ENCODE measurements around the gene BLTP3A. TPM values are rescaled to one million over a fixed set of nuclear protein-coding genes. Genes with fewer than 3 reads are reported as not detected.
"Not testable (repeated sequence)": the region's sequence is repeated elsewhere in the genome, so short reads cannot be mapped to it uniquely, and the experiment has no call there.

BLTP3A gene, protein sequence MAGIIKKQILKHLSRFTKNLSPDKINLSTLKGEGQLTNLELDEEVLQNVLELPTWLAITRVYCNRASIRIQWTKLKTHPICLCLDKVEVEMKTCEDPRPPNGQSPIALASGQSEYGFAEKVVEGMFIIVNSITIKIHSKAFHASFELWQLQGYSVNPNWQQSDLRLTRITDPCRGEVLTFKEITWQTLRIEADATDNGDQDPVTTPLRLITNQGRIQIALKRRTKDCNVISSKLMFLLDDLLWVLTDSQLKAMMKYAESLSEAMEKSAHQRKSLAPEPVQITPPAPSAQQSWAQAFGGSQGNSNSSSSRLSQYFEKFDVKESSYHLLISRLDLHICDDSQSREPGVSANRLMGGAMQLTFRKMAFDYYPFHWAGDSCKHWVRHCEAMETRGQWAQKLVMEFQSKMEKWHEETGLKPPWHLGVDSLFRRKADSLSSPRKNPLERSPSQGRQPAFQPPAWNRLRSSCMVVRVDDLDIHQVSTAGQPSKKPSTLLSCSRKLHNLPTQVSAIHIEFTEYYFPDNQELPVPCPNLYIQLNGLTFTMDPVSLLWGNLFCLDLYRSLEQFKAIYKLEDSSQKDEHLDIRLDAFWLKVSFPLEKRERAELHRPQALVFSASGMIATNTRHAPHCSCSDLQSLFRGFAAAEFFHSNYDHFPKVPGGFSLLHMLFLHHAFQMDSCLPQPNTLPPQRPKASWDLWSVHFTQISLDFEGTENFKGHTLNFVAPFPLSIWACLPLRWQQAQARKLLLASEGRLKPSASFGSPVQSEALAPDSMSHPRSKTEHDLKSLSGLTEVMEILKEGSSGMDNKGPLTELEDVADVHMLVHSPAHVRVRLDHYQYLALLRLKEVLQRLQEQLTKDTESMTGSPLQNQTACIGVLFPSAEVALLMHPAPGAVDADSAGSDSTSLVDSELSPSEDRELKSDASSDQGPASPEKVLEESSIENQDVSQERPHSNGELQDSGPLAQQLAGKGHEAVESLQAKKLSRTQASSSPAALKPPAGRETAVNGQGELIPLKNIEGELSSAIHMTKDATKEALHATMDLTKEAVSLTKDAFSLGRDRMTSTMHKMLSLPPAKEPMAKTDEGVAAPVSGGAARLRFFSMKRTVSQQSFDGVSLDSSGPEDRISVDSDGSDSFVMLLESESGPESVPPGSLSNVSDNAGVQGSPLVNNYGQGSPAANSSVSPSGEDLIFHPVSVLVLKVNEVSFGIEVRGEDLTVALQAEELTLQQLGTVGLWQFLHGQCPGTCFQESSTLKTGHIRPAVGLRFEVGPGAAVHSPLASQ (N-terminal part only)
- 10.8 TPM for total RNA-seq

DNA sequence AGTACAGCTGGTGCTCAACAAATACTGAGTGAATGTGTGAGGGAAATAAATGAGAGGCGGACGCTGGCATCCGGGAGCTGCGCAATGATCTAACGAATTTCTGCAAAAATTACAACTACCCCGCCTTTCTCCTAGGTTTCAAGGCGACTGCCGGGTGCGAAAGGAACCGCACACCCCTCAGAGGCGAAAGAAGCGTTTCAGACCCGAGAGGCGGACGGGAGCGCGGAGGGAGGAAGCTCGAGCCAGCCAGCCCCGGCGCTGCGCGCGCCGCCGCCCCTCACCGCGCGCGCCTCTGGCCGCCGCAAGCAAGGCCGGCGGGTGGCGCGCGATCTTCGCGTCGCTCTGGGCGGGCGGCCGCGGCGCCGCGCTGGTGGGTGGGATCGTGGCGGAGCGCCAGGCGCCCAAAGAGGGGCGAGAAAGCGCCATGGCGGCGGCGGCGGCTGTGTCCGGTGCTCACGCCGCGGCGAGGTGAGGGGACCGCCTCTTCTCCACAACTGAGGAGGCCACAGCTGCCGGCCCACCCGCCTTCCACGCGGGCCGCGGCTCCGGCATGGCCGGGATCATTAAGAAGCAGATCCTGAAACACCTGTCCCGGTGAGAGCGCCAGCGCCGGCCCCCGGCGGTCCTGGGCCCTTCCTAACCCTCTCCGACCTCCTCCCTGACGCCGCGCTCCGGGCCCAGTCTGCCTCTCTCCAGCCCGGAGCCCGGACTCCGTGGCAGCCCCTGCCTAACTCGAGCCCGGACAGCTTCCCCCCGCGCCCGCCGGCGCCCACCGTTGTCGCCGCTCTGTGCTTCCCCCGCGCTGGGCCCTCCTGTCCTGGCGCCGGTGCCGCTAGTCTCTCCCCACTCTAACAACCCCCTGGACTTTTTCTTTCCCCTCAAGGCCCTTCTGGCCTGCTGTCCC, at the start of gene BLTP3A:
Gene BLTP3A (plus strand): TSS at position 383 of the 904 bp plus-strand sequence. CDS start 168 bp downstream, at position 551.
- peak; percentile 64 for DNase-seq (ENCODE audit: low spot score)

GRCh38 chr6:34742094-34742493, 49.8 kb upstream of the BLTP3A start:
- DNase-seq (ENCODE audit: low spot score) = no peak

DNA sequence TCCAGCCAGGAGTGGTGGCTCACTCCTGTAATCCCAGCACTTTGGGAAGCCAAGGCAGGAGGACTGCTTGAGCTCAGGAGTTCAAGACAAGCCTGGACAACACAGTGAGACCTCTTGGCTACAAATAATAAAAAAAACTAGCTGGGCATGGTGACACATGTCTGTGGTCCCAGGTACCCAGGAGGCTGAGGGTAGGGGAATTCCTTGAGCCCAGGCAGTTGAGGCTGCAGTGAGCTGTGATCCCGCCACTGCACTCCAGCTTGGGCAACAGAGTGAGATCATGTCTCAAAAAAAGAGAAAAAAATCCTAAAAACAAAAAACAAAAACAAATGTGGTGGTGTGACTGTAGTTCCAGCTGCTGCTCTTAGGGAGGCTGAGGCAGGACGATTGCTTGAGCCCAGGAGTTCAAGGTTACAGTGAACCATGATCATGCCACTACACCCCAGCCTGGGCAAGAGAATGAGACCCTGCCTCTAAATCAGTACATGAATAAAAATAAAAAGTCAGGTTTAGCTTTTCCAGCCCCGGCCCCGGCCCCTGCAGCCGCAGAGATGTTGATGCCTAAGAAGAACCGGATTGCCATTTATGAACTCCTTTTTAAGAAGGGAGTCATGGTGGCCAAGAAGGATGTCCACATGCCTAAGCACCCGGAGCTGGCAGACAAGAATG, 48.1 kb upstream of the BLTP3A start:
- no peak for DNase-seq (ENCODE audit: low spot score)

DNA sequence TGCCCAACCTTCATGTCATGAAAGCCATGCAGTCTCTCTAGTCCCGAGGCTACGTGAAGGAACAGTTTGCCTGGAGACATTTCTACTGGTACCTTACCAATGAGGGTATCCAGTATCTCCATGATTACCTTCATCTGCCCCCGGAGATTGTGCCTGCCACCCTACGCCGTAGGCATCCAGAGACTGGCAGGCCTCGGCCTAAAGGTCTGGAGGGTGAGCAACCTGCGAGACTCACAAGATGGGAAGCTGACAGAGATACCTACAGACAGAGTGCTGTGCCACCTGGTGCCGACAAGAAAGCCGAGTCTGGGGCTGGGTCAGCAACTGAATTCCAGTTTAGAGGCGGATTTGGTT, 47.6 kb upstream of the BLTP3A start:
- DNase-seq (ENCODE audit: low spot score) = not testable (repeated sequence)

DNA sequence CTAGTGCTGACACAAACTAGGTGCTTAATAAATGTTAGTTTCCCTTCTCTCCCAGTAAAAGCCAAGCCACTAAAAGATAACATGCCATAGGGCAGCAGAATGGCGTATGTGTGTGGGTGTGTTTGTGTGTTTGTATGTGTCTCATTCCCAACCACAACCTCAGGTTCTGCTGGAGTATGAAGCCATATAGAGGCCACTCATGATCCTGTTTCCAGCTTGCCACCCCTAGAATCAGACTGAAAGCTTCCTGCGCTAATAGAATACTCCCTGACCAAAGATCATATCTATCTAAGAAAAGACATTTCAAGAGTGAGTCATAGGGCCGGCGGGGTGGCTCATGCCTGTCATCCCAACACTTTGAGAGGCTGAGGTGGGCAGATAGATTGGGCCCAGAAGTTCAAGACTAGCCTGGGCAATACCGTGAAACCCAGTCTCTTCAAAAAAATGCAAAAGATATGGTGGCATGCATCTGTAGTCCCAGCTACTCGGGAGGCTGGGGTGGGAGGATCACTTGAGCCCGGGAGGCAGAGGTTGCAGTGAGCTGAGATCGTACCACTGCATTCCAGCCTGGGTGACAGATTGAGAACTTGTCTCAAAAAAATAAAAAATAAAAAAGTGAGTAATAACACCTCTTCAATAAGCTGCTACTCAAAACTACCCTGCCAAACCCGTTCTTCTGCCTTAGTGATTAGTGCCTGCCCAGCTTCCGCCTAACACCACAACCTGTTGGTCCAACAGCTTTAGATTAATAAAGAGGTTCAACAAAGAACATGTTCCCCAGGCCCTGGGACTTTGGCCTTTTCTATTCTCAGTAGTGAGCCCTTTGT, 46.4 kb upstream of the BLTP3A start:
- peak; percentile 92 for DNase-seq (ENCODE audit: low spot score)

- DNase-seq (ENCODE audit: low spot score) = no peak
Observed at GRCh38 chr6:34746104-34746846, 45.6 kb upstream of the BLTP3A start.

- DNase-seq (ENCODE audit: low spot score) = no peak
Observed at GRCh38 chr6:34748757-34749156, 43.1 kb upstream of the BLTP3A start.

DNA sequence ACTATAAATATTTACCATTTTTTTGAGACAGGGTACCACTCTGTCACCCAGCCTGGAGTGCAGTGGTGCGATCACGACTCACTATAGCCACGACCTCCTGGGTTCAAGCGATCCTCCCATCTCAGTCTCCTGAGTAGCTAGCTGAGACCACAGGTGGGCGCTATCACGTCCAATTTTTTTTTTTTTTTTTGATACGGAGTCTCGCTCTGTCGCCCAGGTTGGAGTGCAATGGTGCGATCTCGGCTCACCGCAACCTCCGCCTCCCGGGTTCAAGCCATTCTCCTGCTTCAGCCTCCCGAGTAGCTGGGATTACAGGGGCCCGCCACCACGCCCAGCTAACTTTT, 35.4 kb upstream of the BLTP3A start:
- DNase-seq (ENCODE audit: low spot score) = not testable (repeated sequence)

DNA sequence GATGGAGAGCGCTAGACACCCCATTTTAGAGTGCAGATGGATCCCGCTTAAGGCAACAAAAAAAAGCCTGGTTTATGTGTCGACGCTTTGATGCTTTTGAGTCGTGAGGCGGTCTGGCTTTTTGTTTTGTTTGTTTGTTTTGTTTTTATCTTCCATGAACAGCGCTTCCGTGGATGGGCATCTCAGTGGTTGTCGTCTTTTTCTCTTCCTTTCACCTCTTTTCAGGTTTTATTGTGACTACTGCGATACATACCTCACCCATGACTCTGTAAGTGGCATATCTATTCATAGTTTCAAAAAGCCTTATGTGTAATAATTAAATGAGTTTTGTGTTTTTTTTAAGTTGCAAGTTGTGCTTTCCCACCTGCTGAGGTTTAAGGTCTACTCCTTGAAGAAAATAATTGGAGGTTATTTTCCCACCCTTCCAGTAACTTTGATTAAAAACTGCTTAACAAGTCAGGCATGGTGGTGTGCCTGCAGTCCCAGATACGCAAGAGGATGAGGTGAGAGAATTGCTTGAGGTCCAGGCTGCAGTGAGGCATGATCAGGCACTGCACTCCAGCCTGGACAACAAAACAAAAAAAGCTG, 34.1 kb upstream of the BLTP3A start:
- DNase-seq (ENCODE audit: low spot score) = no peak

GRCh38 chr6:34760108-34760507, 31.8 kb upstream of the BLTP3A start:
- DNase-seq (ENCODE audit: low spot score) = no peak

GRCh38 chr6:34761681-34762080, 30.2 kb upstream of the BLTP3A start:
- not testable (repeated sequence) for DNase-seq (ENCODE audit: low spot score)

DNA sequence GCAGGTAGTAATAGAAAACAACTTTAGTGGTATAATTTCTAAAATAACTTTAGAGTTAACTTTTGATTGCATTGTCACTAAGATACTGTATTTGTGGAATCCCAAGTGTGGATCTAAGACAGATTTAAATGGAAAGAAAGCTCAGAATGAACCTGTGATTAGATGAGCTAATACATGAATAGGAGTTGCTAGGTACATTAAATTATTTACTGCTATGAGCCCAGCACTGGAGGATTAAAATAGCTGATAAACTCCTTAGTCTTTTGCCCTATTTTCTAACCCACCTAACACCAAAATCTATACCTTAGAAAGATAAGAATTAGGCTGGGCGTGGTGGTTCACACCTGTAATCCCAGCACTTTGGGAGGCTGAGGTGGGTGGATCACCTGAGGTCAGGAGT, 23.7 kb upstream of the BLTP3A start:
- no peak for DNase-seq (ENCODE audit: low spot score)

DNA sequence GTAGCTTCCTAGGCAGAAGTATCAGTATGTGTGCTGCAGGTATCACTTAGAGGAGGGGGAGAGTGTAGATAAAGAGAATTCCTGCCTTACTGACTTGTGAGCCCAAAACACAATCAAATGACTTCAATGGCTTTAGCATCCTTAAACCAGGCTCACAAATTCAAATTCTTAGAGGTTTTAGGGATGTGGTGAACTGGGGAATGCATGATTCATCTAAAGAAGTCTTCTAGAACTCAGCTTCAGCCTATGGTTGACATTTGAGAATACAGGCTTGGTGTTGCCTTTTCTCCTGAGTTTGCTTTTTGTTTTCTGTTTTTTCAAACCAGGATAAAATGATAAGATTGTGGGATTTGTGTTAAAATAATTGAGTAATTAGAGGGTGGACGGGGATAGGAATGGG, 20.2 kb upstream of the BLTP3A start:
- no peak for DNase-seq (ENCODE audit: low spot score)

GRCh38 chr6:34772940-34773339, 18.9 kb upstream of the BLTP3A start:
- DNase-seq (ENCODE audit: low spot score) = no peak

DNA sequence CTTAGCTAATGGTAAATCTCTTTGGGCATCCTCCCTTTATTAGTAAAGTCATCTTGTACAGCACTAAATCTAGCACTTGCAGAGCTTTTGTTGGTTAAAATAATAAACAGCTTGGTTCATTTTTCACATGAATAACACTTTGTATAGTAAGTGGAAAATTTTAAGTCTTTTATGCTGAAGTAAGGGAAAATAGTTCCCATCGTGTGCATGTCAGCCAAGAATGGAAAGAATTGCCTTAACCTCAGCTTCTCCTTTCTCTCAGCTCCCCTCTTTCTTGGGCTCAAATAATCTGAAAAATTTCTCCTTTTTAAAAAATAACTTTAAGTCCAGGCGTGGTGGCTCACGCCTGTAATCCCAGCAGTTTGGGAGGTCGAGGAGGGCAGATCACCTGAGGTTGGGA, 18.0 kb upstream of the BLTP3A start:
- no peak for DNase-seq (ENCODE audit: low spot score)

DNA sequence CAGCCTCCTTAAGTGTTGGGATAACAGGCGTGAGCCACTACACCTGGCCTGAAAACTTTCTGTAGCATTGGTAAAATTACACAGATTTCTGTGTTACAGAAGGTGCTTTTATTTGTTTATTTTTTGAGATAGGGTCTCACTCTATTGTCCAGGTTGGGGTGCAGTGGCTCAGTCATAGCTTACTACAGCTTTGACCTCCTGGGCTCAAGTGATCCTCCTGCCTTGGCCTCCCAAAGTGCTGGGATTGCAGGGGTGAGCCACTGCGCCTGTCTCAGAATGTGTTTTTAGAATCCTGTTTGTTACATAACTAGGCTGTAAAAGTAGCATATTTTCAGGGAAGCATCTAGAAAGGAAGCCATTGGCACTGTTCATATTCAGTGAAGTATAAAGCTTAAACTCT, 16.9 kb upstream of the BLTP3A start:
- DNase-seq (ENCODE audit: low spot score) = no peak

DNA sequence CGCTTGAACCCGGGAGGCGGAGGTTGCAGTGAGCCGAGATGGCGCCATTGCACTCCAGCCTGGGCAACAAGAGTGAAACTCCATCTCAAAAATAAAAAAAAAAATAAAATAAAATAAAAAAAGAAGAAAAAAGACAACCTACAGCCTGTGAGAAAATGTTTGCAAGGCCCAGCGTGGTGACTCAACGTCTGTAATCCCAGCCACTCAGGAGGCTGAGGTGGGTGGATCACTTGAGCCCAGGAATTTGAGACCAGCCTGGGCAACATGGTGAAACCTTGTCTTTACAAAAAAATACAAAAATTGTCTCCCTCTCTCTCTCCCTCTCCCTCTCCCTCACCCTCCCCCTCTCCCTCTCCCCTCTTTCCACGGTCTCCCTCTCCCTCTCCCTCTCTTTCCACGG, 6.5 kb upstream of the BLTP3A start:
- not testable (repeated sequence) for DNase-seq (ENCODE audit: low spot score)

DNA sequence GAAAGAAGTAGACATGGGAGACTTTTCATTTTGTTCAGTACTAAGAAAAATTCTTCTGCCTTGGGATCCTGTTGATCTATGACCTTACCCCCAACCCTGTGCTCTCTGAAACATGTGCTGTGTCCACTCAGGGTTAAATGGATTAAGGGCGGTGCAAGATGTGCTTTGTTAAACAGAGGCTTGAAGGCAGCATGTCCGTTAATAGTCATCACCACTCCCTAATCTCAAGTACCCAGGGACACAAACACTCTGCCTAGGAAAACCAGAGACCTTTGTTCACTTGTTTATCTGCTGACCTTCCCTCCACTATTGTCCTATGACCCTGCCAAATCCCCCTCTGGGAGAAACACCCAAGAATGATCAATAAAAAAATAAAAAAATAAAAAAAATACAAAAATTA, 4.7 kb upstream of the BLTP3A start:
- not testable (repeated sequence) for DNase-seq (ENCODE audit: low spot score)

DNA sequence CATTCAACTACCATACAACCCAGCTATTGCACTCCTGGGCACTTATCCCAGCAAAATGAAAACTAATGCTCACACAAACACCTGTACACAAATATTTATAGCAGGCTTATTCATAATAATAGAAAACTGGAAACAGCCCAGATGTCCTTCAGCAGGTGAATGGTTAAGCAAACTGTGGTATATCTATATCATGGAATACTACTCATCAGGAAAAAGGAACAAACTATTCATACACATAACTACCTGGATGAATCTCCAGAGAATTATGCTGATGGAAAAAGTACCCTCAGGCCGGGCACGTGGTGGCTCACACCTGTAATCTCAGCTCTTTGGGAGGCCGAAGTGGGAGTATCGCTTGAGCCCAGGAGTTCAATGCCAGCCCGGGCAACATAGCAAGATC, 3.8 kb upstream of the BLTP3A start:
- no peak for DNase-seq (ENCODE audit: low spot score)
